Fibroblast of villous mesenchyme (primary cell): ENCODE measurements around the gene LRRC14B. TPM values are rescaled to one million over a fixed set of nuclear protein-coding genes. Genes with fewer than 3 reads are reported as not detected.
"Not testable (repeated sequence)": the region's sequence is repeated elsewhere in the genome, so short reads cannot be mapped to it uniquely, and the experiment has no call there.

ENCODE experiments used
- DNase-seq: peaks from one replicate; pipeline ENCODE4 v3.0.0-alpha.2; 2010; ENCODE audit warnings: low read depth
- H3K4me3 ChIP-seq: 2 replicates; pipeline ENCODE4 v1.5.1; 2011; ENCODE audit warnings: low read depth, mild to moderate bottlenecking, low read length
- CTCF ChIP-seq: IDR thresholded peaks from 2 replicates; pipeline ENCODE4 v1.5.1; 2012; ENCODE audit warnings: low read depth, mild to moderate bottlenecking, low read length; ENCODE audit not compliant: insufficient read depth
- total RNA-seq: library from RNA; depleted of rRNA; stranded (reverse); fragments of >200 nt; gene quantifications from 2 replicates; pipeline ENCODE4 v1.2.3, GENCODE V29; 2012

The LRRC14B gene
- total RNA-seq, 1 donor: not detected

GRCh38 chr5:219460-219863 is 28.2 kb downstream of the LRRC14B start:
- H3K4me3 ChIP-seq: peak overlapping the region; percentile 92
- peak; percentile 54 for DNase-seq
- no peak for TF ChIP-seq CTCF

GRCh38 chr5:219991-220390 is 28.7 kb downstream of the LRRC14B start:
- peak; percentile 73 for DNase-seq
- no peak for TF ChIP-seq CTCF
- peak overlapping the region; percentile 92 for H3K4me3 ChIP-seq

- DNase-seq: peak; percentile 10
- not testable (repeated sequence) for H3K4me3 ChIP-seq
These were observed 31.8 kb downstream of the LRRC14B start for GRCh38 chr5:222951-223715.

- DNase-seq: no peak
- H3K4me3 ChIP-seq: no peak overlapping the region
- no peak for TF ChIP-seq CTCF
These were observed 32.5 kb downstream of the LRRC14B start for GRCh38 chr5:223791-224190.

- no peak overlapping the region for H3K4me3 ChIP-seq
- TF ChIP-seq CTCF: no peak
- no peak for DNase-seq
These were observed 34.0 kb downstream of the LRRC14B start for GRCh38 chr5:225334-225733.

- not testable (repeated sequence) for DNase-seq, H3K4me3 ChIP-seq
These were observed 36.1 kb downstream of the LRRC14B start for GRCh38 chr5:227375-227774.

GRCh38 chr5:228886-229285 is 37.6 kb downstream of the LRRC14B start:
- no peak overlapping the region for H3K4me3 ChIP-seq
- TF ChIP-seq CTCF: no peak
- DNase-seq: no peak

- no peak overlapping the region for H3K4me3 ChIP-seq
- no peak for TF ChIP-seq CTCF
- DNase-seq: no peak
These were observed 39.4 kb downstream of the LRRC14B start for GRCh38 chr5:230711-231110.
